ENCODE results near the gene CDC26. TPM values are rescaled to one million over a fixed set of nuclear protein-coding genes. Genes with fewer than 3 reads are reported as not detected.

CDC26 gene
- 10 to 100 TPM; 20.6 to 31.3 (median 27.1) TPM for total RNA-seq
- polyA plus RNA-seq, result 10 to 100 TPM; 41.5 to 42.9 (median 41.8) TPM
- long read RNA-seq, donor 1, transcript CDC26-201 (4 exons, 872 nt), result major isoform, 22 of 22 reads
- long read RNA-seq, donor 1, partial matches to known transcripts, result 0 of 22 reads
- long read RNA-seq, donor 1, other reads (novel, unspliced or antisense), result 0 of 22 reads
- long read RNA-seq, donor 2, transcript CDC26-201 (4 exons, 872 nt), result major isoform, 20 of 20 reads
- long read RNA-seq, donor 2, partial matches to known transcripts, result 0 of 20 reads
- long read RNA-seq, donor 2, other reads (novel, unspliced or antisense), result 0 of 20 reads

DNA sequence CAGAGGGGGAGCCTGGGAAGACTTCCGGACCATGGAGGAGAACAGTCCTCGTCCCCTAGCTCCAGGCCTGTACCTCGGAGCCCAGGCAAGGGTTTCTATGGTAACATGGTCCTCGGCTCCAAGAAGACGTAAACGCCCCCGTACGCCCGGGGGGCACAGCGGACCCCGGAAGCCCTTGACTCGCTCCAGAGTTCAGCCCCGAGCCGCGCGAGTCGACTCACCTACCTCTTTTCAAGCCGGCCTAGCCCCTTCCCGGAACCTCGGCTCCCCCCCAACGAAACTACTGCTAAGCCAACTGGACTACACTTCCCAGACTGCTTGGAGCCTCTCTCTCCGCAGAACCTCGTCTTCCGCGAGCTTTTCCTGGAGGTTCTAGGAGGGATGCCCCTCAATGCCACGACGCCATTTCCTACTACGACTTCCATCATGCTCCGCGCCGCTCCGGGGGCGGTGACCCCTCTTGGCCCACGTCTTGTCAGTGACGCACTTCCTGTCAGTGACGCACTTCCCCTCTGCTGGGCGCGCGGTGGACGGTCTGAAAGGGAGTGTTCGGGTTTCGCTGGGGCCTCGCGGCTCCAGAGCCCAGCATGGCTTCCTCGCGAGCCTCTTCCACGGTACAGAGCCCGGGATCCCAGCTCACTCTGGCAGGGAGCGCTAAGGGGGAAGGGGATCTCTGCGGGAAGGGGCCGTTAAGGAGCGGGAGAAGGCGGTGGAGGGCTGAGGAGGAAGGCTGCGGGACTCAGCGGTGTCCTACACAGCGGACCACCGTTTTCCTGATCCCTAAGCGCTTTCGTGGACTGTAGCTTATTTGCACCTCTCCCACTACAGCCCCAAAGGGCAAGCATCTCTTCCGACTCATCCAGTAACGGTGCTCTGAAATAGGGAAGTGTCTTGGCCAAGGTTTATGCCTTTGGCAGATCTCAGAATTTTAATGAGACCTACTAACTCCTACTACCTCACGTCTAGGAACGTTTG is at the start of gene CDC26, which contains the start of gene PRPF4:
CDC26 (minus strand) TSS at position 416 of the 975 bp plus-strand sequence. CDS start 3,065 bp downstream, outside the sequence.
PRPF4 (plus strand) TSS at position 502 of the 975 bp plus-strand sequence; CDS start at position 588, 86 bp downstream.
- Histone ChIP-seq H3K4me1 (peaks cover 24 to 60% (median 37%) of the 10 kb centered on the region in 6 donors), H3K27me3 (replicated peaks in 1 of 7) (no peaks in the 10 kb centered on the region), H3K4me3 (peak within 1 kb of the TSS; percentile 74 to 90 (median 80)), H3K9me3 (no peaks in the 10 kb centered on the region), H3K27ac (peak within 1 kb of the TSS; percentile 91 to 98 (median 94)), H3K36me3 (peaks cover 0 to 71% (median 50%) of the 10 kb centered on the region in 6 donors)
- peak; percentile 71 to 91 (median 88) for TF ChIP-seq POLR2A (IDR thresholded peaks at IDR 0.05)
- TF ChIP-seq, protein P1, sequence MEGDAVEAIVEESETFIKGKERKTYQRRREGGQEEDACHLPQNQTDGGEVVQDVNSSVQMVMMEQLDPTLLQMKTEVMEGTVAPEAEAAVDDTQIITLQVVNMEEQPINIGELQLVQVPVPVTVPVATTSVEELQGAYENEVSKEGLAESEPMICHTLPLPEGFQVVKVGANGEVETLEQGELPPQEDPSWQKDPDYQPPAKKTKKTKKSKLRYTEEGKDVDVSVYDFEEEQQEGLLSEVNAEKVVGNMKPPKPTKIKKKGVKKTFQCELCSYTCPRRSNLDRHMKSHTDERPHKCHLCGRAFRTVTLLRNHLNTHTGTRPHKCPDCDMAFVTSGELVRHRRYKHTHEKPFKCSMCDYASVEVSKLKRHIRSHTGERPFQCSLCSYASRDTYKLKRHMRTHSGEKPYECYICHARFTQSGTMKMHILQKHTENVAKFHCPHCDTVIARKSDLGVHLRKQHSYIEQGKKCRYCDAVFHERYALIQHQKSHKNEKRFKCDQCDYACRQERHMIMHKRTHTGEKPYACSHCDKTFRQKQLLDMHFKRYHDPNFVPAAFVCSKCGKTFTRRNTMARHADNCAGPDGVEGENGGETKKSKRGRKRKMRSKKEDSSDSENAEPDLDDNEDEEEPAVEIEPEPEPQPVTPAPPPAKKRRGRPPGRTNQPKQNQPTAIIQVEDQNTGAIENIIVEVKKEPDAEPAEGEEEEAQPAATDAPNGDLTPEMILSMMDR (IDR thresholded peaks at IDR 0.05 in 8 of 11, conservative IDR thresholded peaks at IDR 0.05 in 3 of 11), result peak in 4 of 11 experiments; percentile 12 to 41 (median 26)
- TF ChIP-seq POLR2AphosphoS5 (IDR thresholded peaks at IDR 0.05), result peak; percentile 99 to 100 (median 100)
- intact Hi-C loops (cut with DNase I; ENCODE audit: low total_unique reads), result loop anchor here (10.0 kb wide), 2 partner anchors 51 to 379 kb away; partner anchors contain the start of genes FKBP15 and SLC31A1
- WGBS, 5 donors, result 0 to 1% (median 0%) methylated on average over 18 to 63 of the region's 63 CpGs
- peak; percentile 98 for DNase-seq

DNA sequence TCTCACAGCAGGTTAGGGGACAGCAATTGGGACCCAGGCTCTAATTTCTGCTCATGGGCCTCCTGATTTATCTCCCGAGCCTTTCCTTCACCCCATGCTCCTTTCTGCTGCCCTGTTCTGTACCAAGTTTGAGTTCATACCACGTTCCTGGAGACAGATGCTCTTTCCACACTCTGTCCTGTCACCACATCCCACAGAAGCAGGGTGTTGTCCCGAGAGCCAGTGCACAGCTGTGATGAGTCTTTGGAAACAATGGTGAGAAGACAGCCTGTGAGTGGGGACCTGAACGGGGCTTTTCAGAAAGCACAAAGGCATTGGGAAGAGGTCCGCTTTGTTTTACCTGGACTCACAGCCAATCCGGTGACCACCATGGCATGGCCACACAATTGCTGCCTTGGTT is 47.3 kb upstream of the CDC26 start:
- Histone ChIP-seq H3K4me3 (no peak overlapping the region), H3K4me1 (no peaks in the 10 kb centered on the region), H3K27ac (no peak overlapping the region), H3K9me3 (no peaks in the 10 kb centered on the region), H3K27me3 (replicated peaks in 1 of 7) (no peaks in the 10 kb centered on the region), H3K36me3 (peaks cover 0 to 18% (median 0%) of the 10 kb centered on the region in 6 donors)
- TF ChIP-seq, protein P1 (IDR thresholded peaks at IDR 0.05 in 8 of 11, conservative IDR thresholded peaks at IDR 0.05 in 3 of 11), result no peak
- TF ChIP-seq POLR2A (IDR thresholded peaks at IDR 0.05), result no peak
- TF ChIP-seq POLR2AphosphoS5 (IDR thresholded peaks at IDR 0.05), result no peak
- intact Hi-C loops (cut with DNase I; ENCODE audit: low total_unique reads), result no loop called here
- 85 to 93% (median 87%) methylated on average over 6 of the region's 6 CpGs for WGBS, 5 donors
- DNase-seq, result no peak

DNA sequence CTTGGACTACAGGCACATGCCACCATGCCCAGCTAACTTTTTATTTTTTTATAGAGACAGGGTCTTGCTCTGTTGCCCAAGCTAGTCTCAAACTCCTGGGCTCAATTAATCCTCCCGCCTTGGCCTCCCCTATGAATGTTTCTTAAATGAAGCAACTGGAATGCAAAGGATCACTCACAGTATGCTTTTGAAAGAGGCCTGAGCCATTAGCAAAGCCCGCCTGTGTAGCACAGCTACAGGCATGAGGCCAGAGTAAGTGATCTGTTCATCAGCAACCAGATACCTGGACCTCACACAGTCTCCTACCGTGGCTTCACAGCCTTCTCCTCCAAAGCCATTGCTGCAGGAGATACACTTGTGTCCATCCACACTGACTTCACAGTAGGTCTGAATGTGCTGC is 44.7 kb upstream of the CDC26 start:
- no peaks in the 10 kb centered on the region for H3K27me3 ChIP-seq (replicated peaks in 1 of 7)
- DNase-seq, result no peak
- 82 to 97% (median 93%) methylated on average over 3 of the region's 3 CpGs for WGBS, 5 donors
- TF ChIP-seq POLR2A (IDR thresholded peaks at IDR 0.05) (no peak), POLR2AphosphoS5 (IDR thresholded peaks at IDR 0.05) (no peak)
- TF ChIP-seq, protein P1 (IDR thresholded peaks at IDR 0.05 in 8 of 11, conservative IDR thresholded peaks at IDR 0.05 in 3 of 11), result no peak
- H3K4me1 ChIP-seq, result no peaks in the 10 kb centered on the region
- intact Hi-C loops (cut with DNase I; ENCODE audit: low total_unique reads), result no loop called here
- H3K36me3 ChIP-seq, result peaks cover 0 to 18% (median 0%) of the 10 kb centered on the region in 6 donors
- no peak overlapping the region for H3K4me3 ChIP-seq
- no peaks in the 10 kb centered on the region for H3K9me3 ChIP-seq
- no peak overlapping the region for H3K27ac ChIP-seq
